Measurements from ENCODE around the gene RAB20. TPM values are rescaled to one million over a fixed set of nuclear protein-coding genes. Genes with fewer than 3 reads are reported as not detected.
A peak's percentile ranks its signal among the peaks of the same experiment; 100 is the strongest.
"Not testable (repeated sequence)": the region's sequence is repeated elsewhere in the genome, so short reads cannot be mapped to it uniquely, and the experiment has no call there.

RAB20 gene
- total RNA-seq, 4 donors from 2014 or later: 3.9 to 9.1 (median 6.2) TPM

- intact Hi-C loops (cut with DNase I; ENCODE audit: low total_unique reads): no loop called here
- no peak for TF ChIP-seq CTCF (IDR thresholded peaks at IDR 0.05)
- no peak for TF ChIP-seq POLR2A (IDR thresholded peaks at IDR 0.05)
- no peak for DNase-seq (ENCODE audit: low spot score in 2 of 2)
- no peak overlapping the region for H3K4me3 ChIP-seq (ENCODE audit: low read depth, poor library complexity, severe bottlenecking)
- 41 to 50% methylated on average over 9 of the region's 9 CpGs for WGBS, 2 donors
Observed at GRCh38 chr13:110574161-110574560, 12.6 kb upstream of the RAB20 start.

- no peak for TF ChIP-seq POLR2A (IDR thresholded peaks at IDR 0.05)
- no peak for TF ChIP-seq CTCF (IDR thresholded peaks at IDR 0.05)
- 74 to 76% methylated on average over 2 of the region's 2 CpGs for WGBS, 2 donors
- no peak overlapping the region for H3K4me3 ChIP-seq (ENCODE audit: low read depth, poor library complexity, severe bottlenecking)
- intact Hi-C loops (cut with DNase I; ENCODE audit: low total_unique reads): no loop called here
- DNase-seq (ENCODE audit: low spot score in 2 of 2): no peak
Observed at GRCh38 chr13:110572778-110573118, 11.2 kb upstream of the RAB20 start.

GRCh38 chr13:110571896-110572777 lies 10.6 kb upstream of the RAB20 start:
- DNase-seq (ENCODE audit: low spot score in 2 of 2): no peak
- TF ChIP-seq POLR2A (IDR thresholded peaks at IDR 0.05) (no peak), CTCF (IDR thresholded peaks at IDR 0.05) (no peak)
- 77 to 84% methylated on average over 18 to 20 of the region's 20 CpGs for WGBS, 2 donors
- intact Hi-C loops (cut with DNase I; ENCODE audit: low total_unique reads): no loop called here
- no peak overlapping the region for H3K4me3 ChIP-seq (ENCODE audit: low read depth, poor library complexity, severe bottlenecking)

- TF ChIP-seq POLR2A (IDR thresholded peaks at IDR 0.05) (no peak), CTCF (IDR thresholded peaks at IDR 0.05) (no peak)
- 70 to 75% methylated on average over 10 of the region's 10 CpGs for WGBS, 2 donors
- intact Hi-C loops (cut with DNase I; ENCODE audit: low total_unique reads): no loop called here
- DNase-seq (ENCODE audit: low spot score in 2 of 2): peak in 1 of 2 donors; percentile 42
- no peak overlapping the region for H3K4me3 ChIP-seq (ENCODE audit: low read depth, poor library complexity, severe bottlenecking)
Observed at GRCh38 chr13:110570886-110571285, 9.4 kb upstream of the RAB20 start.

GRCh38 chr13:110569962-110570361 lies 8.4 kb upstream of the RAB20 start:
- WGBS, 2 donors: 77 to 82% methylated on average over 7 of the region's 7 CpGs
- H3K4me3 ChIP-seq (ENCODE audit: low read depth, poor library complexity, severe bottlenecking); intact Hi-C loops (cut with DNase I; ENCODE audit: low total_unique reads): not testable (repeated sequence)
- peak in 1 of 2 donors; percentile 59 for DNase-seq (ENCODE audit: low spot score in 2 of 2)

GRCh38 chr13:110568612-110569011 lies 7.1 kb upstream of the RAB20 start:
- WGBS, 2 donors: 84 to 95% methylated on average over 3 of the region's 3 CpGs
- intact Hi-C loops (cut with DNase I; ENCODE audit: low total_unique reads): no loop called here
- TF ChIP-seq CTCF (IDR thresholded peaks at IDR 0.05) (no peak), POLR2A (IDR thresholded peaks at IDR 0.05) (no peak)
- H3K4me3 ChIP-seq (ENCODE audit: low read depth, poor library complexity, severe bottlenecking): no peak overlapping the region
- peak in 1 of 2 donors; percentile 56 for DNase-seq (ENCODE audit: low spot score in 2 of 2)

Measured in lower leg skin (tissue), 4 donors.